H9 (cell line): ENCODE measurements around the gene IGSF22. TPM values are rescaled to one million over a fixed set of nuclear protein-coding genes. Genes with fewer than 3 reads are reported as not detected.

Experiments used
- DNase-seq: peaks from one replicate; pipeline ENCODE4 v3.0.0-alpha.2; 2017
- H2AFZ ChIP-seq: one replicate; pipeline ENCODE4 v1.6.1; 2013; ENCODE audit warnings: mild to moderate bottlenecking, low read length, control low read depth, moderate library complexity
- H2AK5ac ChIP-seq: 2 replicates; pipeline ENCODE4 v1.6.1; 2013; ENCODE audit warnings: low read length, control low read depth, mixed read lengths; ENCODE audit not compliant: insufficient read length
- H2BK120ac ChIP-seq: one replicate; pipeline ENCODE4 v1.6.1; 2013; ENCODE audit warnings: low read depth, mild to moderate bottlenecking, low read length, control low read depth, inconsistent platforms; ENCODE audit not compliant: poor library complexity, severe bottlenecking
- H2BK12ac ChIP-seq: 2 replicates; pipeline ENCODE4 v1.6.1; 2013; ENCODE audit warnings: low read length, control low read depth, mixed read lengths, low read depth; ENCODE audit not compliant: insufficient read length
- H2BK15ac ChIP-seq: 2 replicates; pipeline ENCODE4 v1.6.1; 2013; ENCODE audit warnings: low read depth, low read length, control low read depth
- H2BK20ac ChIP-seq: one replicate; pipeline ENCODE4 v1.6.1; 2013; ENCODE audit warnings: low read depth, mild to moderate bottlenecking, low read length, control low read depth, inconsistent platforms; ENCODE audit not compliant: poor library complexity, severe bottlenecking
- H2BK5ac ChIP-seq: 2 replicates; pipeline ENCODE4 v1.6.1; 2013; ENCODE audit warnings: low read length, control low read depth, mixed read lengths; ENCODE audit not compliant: insufficient read length
- H3K14ac ChIP-seq: 2 replicates; pipeline ENCODE4 v1.6.1; 2013; ENCODE audit warnings: low read length, control low read depth; ENCODE audit not compliant: insufficient read depth
- H3K18ac ChIP-seq: 2 replicates; pipeline ENCODE4 v1.6.1; 2013; ENCODE audit warnings: low read depth, mild to moderate bottlenecking, mixed read lengths, low read length, control low read depth; ENCODE audit not compliant: insufficient read length
- H3K23ac ChIP-seq: 2 replicates; pipeline ENCODE4 v1.6.1; 2013; ENCODE audit warnings: low read length, control low read depth, mixed read lengths, low read depth; ENCODE audit not compliant: insufficient read length
- H3K23me2 ChIP-seq: 2 replicates; pipeline ENCODE4 v1.6.1; 2013; ENCODE audit warnings: low read depth, mild to moderate bottlenecking, mixed read lengths, low read length, control low read depth; ENCODE audit not compliant: insufficient read length, poor library complexity, severe bottlenecking
- H3K27ac ChIP-seq: 2 replicates; pipeline ENCODE4 v1.5.1; 2013; ENCODE audit warnings: low read length, control low read depth, mixed read lengths, low read depth; ENCODE audit not compliant: insufficient read length
- H3K27me3 ChIP-seq: 2 replicates; pipeline ENCODE4 v1.6.1; 2013; ENCODE audit warnings: low read length, control low read depth, inconsistent platforms; ENCODE audit not compliant: insufficient read depth
- H3K4ac ChIP-seq: 2 replicates; pipeline ENCODE4 v1.6.1; 2013; ENCODE audit warnings: low read depth, mild to moderate bottlenecking, control low read depth, inconsistent platforms, low read length, moderate library complexity
- H3K4me1 ChIP-seq: 2 replicates; pipeline ENCODE4 v1.6.1; 2013; ENCODE audit warnings: low read length, control low read depth, inconsistent platforms; ENCODE audit not compliant: insufficient read depth
- H3K4me2 ChIP-seq: 2 replicates; pipeline ENCODE4 v1.6.1; 2013; ENCODE audit warnings: low read length, control low read depth, mixed read lengths; ENCODE audit not compliant: insufficient read length, insufficient read depth
- H3K56ac ChIP-seq: 2 replicates; pipeline ENCODE4 v1.6.1; 2013; ENCODE audit warnings: low read depth, mild to moderate bottlenecking, mixed read lengths, low read length, control low read depth; ENCODE audit not compliant: insufficient read length
- H3K79me1 ChIP-seq: 2 replicates; pipeline ENCODE4 v1.6.1; 2013; ENCODE audit warnings: low read depth, mild to moderate bottlenecking, moderate library complexity, low read length, control low read depth, inconsistent platforms; ENCODE audit not compliant: insufficient read depth, poor library complexity, severe bottlenecking
- H3K79me2 ChIP-seq: 2 replicates; pipeline ENCODE4 v1.6.1; 2013; ENCODE audit warnings: low read length, control low read depth, inconsistent platforms; ENCODE audit not compliant: insufficient read depth
- H3K9ac ChIP-seq: 2 replicates; pipeline ENCODE4 v1.6.1; 2013; ENCODE audit warnings: low read length, control low read depth, mixed read lengths; ENCODE audit not compliant: insufficient read length; ENCODE audit errors: extremely low read depth
- H3K9me3 ChIP-seq: one replicate; pipeline ENCODE4 v1.6.1; 2013; ENCODE audit warnings: low read depth, low read length, inconsistent platforms; ENCODE audit not compliant: control insufficient read depth
- H3T11ph ChIP-seq: one replicate; pipeline ENCODE4 v1.6.1; 2013; ENCODE audit warnings: mild to moderate bottlenecking, low read length, control low read depth, inconsistent platforms
- H4K20me1 ChIP-seq: one replicate; pipeline ENCODE4 v1.6.1; 2013; ENCODE audit not compliant: control insufficient read depth, insufficient read length, insufficient read depth
- H4K5ac ChIP-seq: 2 replicates; pipeline ENCODE4 v1.6.1; 2013; ENCODE audit warnings: low read depth, mild to moderate bottlenecking, mixed read lengths, low read length, control low read depth; ENCODE audit not compliant: insufficient read length
- H4K8ac ChIP-seq: replicated peaks from 2 replicates; pipeline ENCODE4 v1.6.1; 2013; ENCODE audit warnings: low read length, control low read depth, mixed read lengths, low read depth; ENCODE audit not compliant: insufficient read length
- H4K91ac ChIP-seq: 2 replicates; pipeline ENCODE4 v1.6.1; 2013; ENCODE audit warnings: low read depth, mild to moderate bottlenecking, moderate library complexity, mixed read lengths, low read length, control low read depth; ENCODE audit not compliant: insufficient read length
- H3K27ac Mint-ChIP-seq, 3 experiments: 2 replicates in 2 of 3; 3 replicates in 1 of 3; pipeline ENCODE4 v1.8.0; 2020 to 2021; ENCODE audit warnings: mixed read lengths in 3 of 3, mild to moderate bottlenecking in 1 of 3, moderate library complexity in 1 of 3
- H3K27me3 Mint-ChIP-seq: 2 replicates; pipeline ENCODE4 v1.8.0; 2021; ENCODE audit warnings: low read depth, mild to moderate bottlenecking, moderate library complexity, mixed read lengths
- H3K36me3 Mint-ChIP-seq, 3 experiments: 2 replicates in 2 of 3; 3 replicates in 1 of 3; pipeline ENCODE4 v1.8.0; 2020 to 2021; ENCODE audit warnings: low read depth in 3 of 3, mixed read lengths in 3 of 3; ENCODE audit not compliant: insufficient read depth in 1 of 3
- H3K4me1 Mint-ChIP-seq, 2 experiments: 2 replicates each; pipeline ENCODE4 v1.8.0; 2020; ENCODE audit warnings: mixed read lengths in 2 of 2
- H3K4me3 Mint-ChIP-seq, 2 experiments: 2 replicates in 1 of 2; 3 replicates in 1 of 2; pipeline ENCODE4 v1.8.0; 2020 to 2021; ENCODE audit warnings: mild to moderate bottlenecking in 2 of 2, mixed read lengths in 2 of 2, moderate library complexity in 1 of 2
- H3K9me3 Mint-ChIP-seq, 2 experiments: 2 replicates in 1 of 2; 3 replicates in 1 of 2; pipeline ENCODE4 v1.8.0; 2020; ENCODE audit warnings: mild to moderate bottlenecking in 2 of 2, mixed read lengths in 2 of 2, moderate library complexity in 1 of 2
- CTCF ChIP-seq: fragments of 200-600 bp; sonication (generic); conservative IDR thresholded peaks from 3 replicates; pipeline ENCODE4 v1.8.0; 2021; ENCODE audit warnings: antibody characterized with exemption, mild to moderate bottlenecking
- WGBS: extraction: QIAGEN DNeasy Blood & Tissue Kit; methylation state at CpG from one replicate; pipeline ENCODE4 v1.1.7; 2013; ENCODE audit warnings: missing lambda C conversion rate, low lambda C conversion rate, mixed read lengths; ENCODE audit not compliant: insufficient read length; ENCODE audit errors: extremely low coverage; 5-methylcytosine and 5-hydroxymethylcytosine counted together
- total RNA-seq: library from RNA; stranded (reverse); gene quantifications from 2 replicates; pipeline ENCODE4 v1.2.1, GENCODE V29; 2021

The IGSF22 gene
- total RNA-seq, 1 experiment from 2014 or later = 0.35 TPM

DNA sequence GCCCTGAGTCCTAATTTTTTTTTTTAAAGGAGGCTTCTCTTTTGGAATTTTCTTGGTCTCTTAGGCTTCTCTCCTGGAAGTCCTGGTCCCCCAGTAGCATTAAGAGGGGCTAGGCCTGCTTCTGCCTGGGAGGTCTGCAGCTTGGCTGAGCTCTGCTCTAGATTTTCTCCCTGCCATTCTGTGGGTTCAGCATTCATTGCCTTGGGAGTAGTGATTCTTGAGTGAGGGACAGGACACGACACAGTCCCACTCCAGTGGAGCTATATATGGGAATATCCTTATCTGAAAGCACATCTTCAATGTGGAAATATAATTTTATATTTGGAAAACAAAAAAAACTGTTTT, 3.7 kb downstream of the IGSF22 start:
- Mint-ChIP-seq H3K36me3 (no peaks in the 10 kb centered on the region), H3K4me3 (peak overlapping the region; percentile 75 to 91; a peak in 4 of 5 replicates), H3K27ac (no peak overlapping the region), H3K9me3 (no peaks in the 10 kb centered on the region), H3K27me3 (peaks cover 30% of the 10 kb centered on the region), H3K4me1 (peaks cover 18 to 32% of the 10 kb centered on the region in 2 experiments)
- H2AFZ ChIP-seq = no peak overlapping the region
- peaks cover 9% of the 10 kb centered on the region for H3K23me2 ChIP-seq
- no peaks in the 10 kb centered on the region for H3K79me2 ChIP-seq
- no peak overlapping the region for H3K23ac ChIP-seq
- no peak overlapping the region for H2BK12ac ChIP-seq
- no peak overlapping the region for H4K5ac ChIP-seq
- no peak overlapping the region for H2BK15ac ChIP-seq
- H4K91ac ChIP-seq = no peak overlapping the region
- H3T11ph ChIP-seq = no peak overlapping the region
- H3K56ac ChIP-seq = no peak overlapping the region
- H2BK120ac ChIP-seq = no peak overlapping the region
- H3K4me1 ChIP-seq = peaks cover 3% of the 10 kb centered on the region; the same call in 1 of the 2 replicates
- DNase-seq = no peak
- no peak overlapping the region for H3K9ac ChIP-seq
- H3K9me3 ChIP-seq = no peaks in the 10 kb centered on the region
- H4K20me1 ChIP-seq = no peaks in the 10 kb centered on the region
- no peak overlapping the region for H3K14ac ChIP-seq
- no peak overlapping the region for H3K27ac ChIP-seq
- TF ChIP-seq CTCF = no peak; the same call in 2 of the 3 replicates
- H3K18ac ChIP-seq = no peak overlapping the region
- H2BK20ac ChIP-seq = no peak overlapping the region
- H3K79me1 ChIP-seq = no peaks in the 10 kb centered on the region
- no peak overlapping the region for H2BK5ac ChIP-seq
- H3K4me2 ChIP-seq = peak overlapping the region; percentile 79
- no peak overlapping the region for H2AK5ac ChIP-seq
- H3K27me3 ChIP-seq = no peaks in the 10 kb centered on the region
- WGBS = no CpG with 5 or more reads among the region's 1 CpG
- no peak overlapping the region for H3K4ac ChIP-seq
- no peak overlapping the region for H4K8ac ChIP-seq
